GM19043 (cell line): ENCODE measurements around the gene POPDC2.

ENCODE experiments used
- ATAC-seq: cut with Tn5 transposase; IDR thresholded peaks from one replicate; pipeline ENCODE4 v1.9.1; 2021; ENCODE audit warnings: low read depth; ENCODE audit not compliant: unreplicated experiment

POPDC2 gene

GRCh38 chr3:119642746-119643473, 17.5 kb downstream of the POPDC2 start:
- ATAC-seq = no peak

- no peak for ATAC-seq
These were observed 19.0 kb downstream of the POPDC2 start for GRCh38 chr3:119641416-119641815.

- no peak for ATAC-seq
These were observed 20.7 kb downstream of the POPDC2 start for GRCh38 chr3:119639494-119640350.

- peak; percentile 36 for ATAC-seq
These were observed 22.5 kb downstream of the POPDC2 start for GRCh38 chr3:119637679-119638477.

- no peak for ATAC-seq
These were observed 23.3 kb downstream of the POPDC2 start for GRCh38 chr3:119636891-119637611.

- no peak for ATAC-seq
These were observed 24.1 kb downstream of the POPDC2 start for GRCh38 chr3:119636249-119636648.

GRCh38 chr3:119635719-119636118, 24.7 kb downstream of the POPDC2 start:
- no peak for ATAC-seq

GRCh38 chr3:119632829-119633228, 27.6 kb downstream of the POPDC2 start:
- ATAC-seq = no peak

- ATAC-seq = no peak
These were observed 28.2 kb downstream of the POPDC2 start for GRCh38 chr3:119632216-119632615.

GRCh38 chr3:119631516-119631915, 28.9 kb downstream of the POPDC2 start:
- no peak for ATAC-seq

GRCh38 chr3:119630880-119631329, 29.5 kb downstream of the POPDC2 start:
- ATAC-seq = no peak

- no peak for ATAC-seq
These were observed 30.1 kb downstream of the POPDC2 start for GRCh38 chr3:119630128-119630879.

GRCh38 chr3:119628816-119629445, 31.5 kb downstream of the POPDC2 start:
- no peak for ATAC-seq

GRCh38 chr3:119628390-119628789, 32.0 kb downstream of the POPDC2 start:
- ATAC-seq = no peak

- no peak for ATAC-seq
These were observed 32.9 kb downstream of the POPDC2 start for GRCh38 chr3:119627461-119627860.

- ATAC-seq = no peak
These were observed 34.2 kb downstream of the POPDC2 start for GRCh38 chr3:119626196-119626595.

- no peak for ATAC-seq
These were observed 34.8 kb downstream of the POPDC2 start for GRCh38 chr3:119625451-119626153.

GRCh38 chr3:119624002-119624720, 36.2 kb downstream of the POPDC2 start:
- no peak for ATAC-seq
